ENCODE results near the gene FYTTD1. TPM values are rescaled to one million over a fixed set of nuclear protein-coding genes. Genes with fewer than 3 reads are reported as not detected.
"Not testable (repeated sequence)": the region's sequence is repeated elsewhere in the genome, so short reads cannot be mapped to it uniquely, and the experiment has no call there.

Gene FYTTD1
- total and polyA plus RNA-seq, 4 donors: 25.4 to 58.6 (median 40.7) TPM

GRCh38 chr3:197714251-197714650 lies 35.4 kb upstream of the FYTTD1 start:
- no peak for DNase-seq
- Histone ChIP-seq H3K27ac (ENCODE audit: low read depth in 1 of 2, low read length in 2 of 2) (no peak overlapping the region), H3K9me3 (ENCODE audit: control insufficient read depth, low read length) (no peaks in the 10 kb centered on the region), H3K4me3 (ENCODE audit: low read length in 2 of 2) (no peak overlapping the region), H3K4me1 (ENCODE audit: control insufficient read depth in 1 of 2, insufficient read depth in 2 of 2, low read length in 2 of 2) (peaks cover 0 to 2% of the 10 kb centered on the region in 2 donors), H3K36me3 (ENCODE audit: control insufficient read depth in 1 of 2, insufficient read depth in 2 of 2, low read length in 1 of 2) (no peaks in the 10 kb centered on the region), H3K27me3 (ENCODE audit: control insufficient read depth in 1 of 2, insufficient read depth in 2 of 2, low read length in 1 of 2) (no peaks in the 10 kb centered on the region)
- intact Hi-C loops (cut with DNase I): loop anchor here in 1 of 2 donors (5.0 kb wide), 1 partner anchor 33 kb away; the partner anchor contains the start of gene FYTTD1
- no peak for ATAC-seq (ENCODE audit: low FRiP score)
- WGBS, 2 donors: 95 to 96% methylated on average over 4 of the region's 4 CpGs

- Histone ChIP-seq H3K27ac (ENCODE audit: low read depth in 1 of 2, low read length in 2 of 2) (no peak overlapping the region), H3K4me1 (ENCODE audit: control insufficient read depth in 1 of 2, insufficient read depth in 2 of 2, low read length in 2 of 2) (no peaks in the 10 kb centered on the region), H3K36me3 (ENCODE audit: control insufficient read depth in 1 of 2, insufficient read depth in 2 of 2, low read length in 1 of 2) (no peaks in the 10 kb centered on the region), H3K4me3 (ENCODE audit: low read length in 2 of 2) (no peak overlapping the region), H3K9me3 (ENCODE audit: control insufficient read depth, low read length) (no peaks in the 10 kb centered on the region), H3K27me3 (ENCODE audit: control insufficient read depth in 1 of 2, insufficient read depth in 2 of 2, low read length in 1 of 2) (no peaks in the 10 kb centered on the region)
- no peak for DNase-seq
- WGBS, 2 donors: 69 to 72% methylated on average over 8 of the region's 8 CpGs
- intact Hi-C loops (cut with DNase I): no loop called here
- no peak for ATAC-seq (ENCODE audit: low FRiP score)
Measured at GRCh38 chr3:197718891-197719290, 30.8 kb upstream of the FYTTD1 start.

GRCh38 chr3:197720694-197721093 lies 29.0 kb upstream of the FYTTD1 start:
- 95 to 96% methylated on average over 10 of the region's 10 CpGs for WGBS, 2 donors
- intact Hi-C loops (cut with DNase I): no loop called here
- no peaks in the 10 kb centered on the region for H3K27me3 ChIP-seq (ENCODE audit: control insufficient read depth in 1 of 2, insufficient read depth in 2 of 2, low read length in 1 of 2)
- H3K4me1 ChIP-seq (ENCODE audit: control insufficient read depth in 1 of 2, insufficient read depth in 2 of 2, low read length in 2 of 2): no peaks in the 10 kb centered on the region
- no peaks in the 10 kb centered on the region for H3K9me3 ChIP-seq (ENCODE audit: control insufficient read depth, low read length)
- H3K27ac ChIP-seq (ENCODE audit: low read depth in 1 of 2, low read length in 2 of 2): no peak overlapping the region
- ATAC-seq (ENCODE audit: low FRiP score) (no peak), DNase-seq (no peak)
- no peak overlapping the region for H3K4me3 ChIP-seq (ENCODE audit: low read length in 2 of 2)
- H3K36me3 ChIP-seq (ENCODE audit: control insufficient read depth in 1 of 2, insufficient read depth in 2 of 2, low read length in 1 of 2): no peaks in the 10 kb centered on the region

GRCh38 chr3:197722734-197723133 lies 26.9 kb upstream of the FYTTD1 start:
- intact Hi-C loops (cut with DNase I): no loop called here
- no peaks in the 10 kb centered on the region for H3K9me3 ChIP-seq (ENCODE audit: control insufficient read depth, low read length)
- H3K36me3 ChIP-seq (ENCODE audit: control insufficient read depth in 1 of 2, insufficient read depth in 2 of 2, low read length in 1 of 2): no peaks in the 10 kb centered on the region
- H3K4me1 ChIP-seq (ENCODE audit: control insufficient read depth in 1 of 2, insufficient read depth in 2 of 2, low read length in 2 of 2): no peaks in the 10 kb centered on the region
- no peak for ATAC-seq (ENCODE audit: low FRiP score)
- 99% methylated on average over 2 of the region's 2 CpGs for WGBS, 2 donors
- H3K4me3 ChIP-seq (ENCODE audit: low read length in 2 of 2): no peak overlapping the region
- H3K27me3 ChIP-seq (ENCODE audit: control insufficient read depth in 1 of 2, insufficient read depth in 2 of 2, low read length in 1 of 2): no peaks in the 10 kb centered on the region
- no peak overlapping the region for H3K27ac ChIP-seq (ENCODE audit: low read depth in 1 of 2, low read length in 2 of 2)
- no peak for DNase-seq

GRCh38 chr3:197727878-197728277 lies 21.8 kb upstream of the FYTTD1 start:
- 93 to 96% methylated on average over 3 of the region's 3 CpGs for WGBS, 2 donors
- H3K4me3 ChIP-seq (ENCODE audit: low read length in 2 of 2); H3K27ac ChIP-seq (ENCODE audit: low read depth in 1 of 2, low read length in 2 of 2); H3K4me1 ChIP-seq (ENCODE audit: control insufficient read depth in 1 of 2, insufficient read depth in 2 of 2, low read length in 2 of 2); intact Hi-C loops (cut with DNase I); H3K27me3 ChIP-seq (ENCODE audit: control insufficient read depth in 1 of 2, insufficient read depth in 2 of 2, low read length in 1 of 2); H3K9me3 ChIP-seq (ENCODE audit: control insufficient read depth, low read length); DNase-seq; ATAC-seq (ENCODE audit: low FRiP score); H3K36me3 ChIP-seq (ENCODE audit: control insufficient read depth in 1 of 2, insufficient read depth in 2 of 2, low read length in 1 of 2): not testable (repeated sequence)

GRCh38 chr3:197728487-197728886 lies 21.2 kb upstream of the FYTTD1 start:
- Histone ChIP-seq H3K27ac (ENCODE audit: low read depth in 1 of 2, low read length in 2 of 2) (no peak overlapping the region), H3K27me3 (ENCODE audit: control insufficient read depth in 1 of 2, insufficient read depth in 2 of 2, low read length in 1 of 2) (no peaks in the 10 kb centered on the region), H3K9me3 (ENCODE audit: control insufficient read depth, low read length) (no peaks in the 10 kb centered on the region), H3K36me3 (ENCODE audit: control insufficient read depth in 1 of 2, insufficient read depth in 2 of 2, low read length in 1 of 2) (no peaks in the 10 kb centered on the region), H3K4me3 (ENCODE audit: low read length in 2 of 2) (no peak overlapping the region), H3K4me1 (ENCODE audit: control insufficient read depth in 1 of 2, insufficient read depth in 2 of 2, low read length in 2 of 2) (peaks cover 0 to 3% of the 10 kb centered on the region in 2 donors)
- intact Hi-C loops (cut with DNase I): no loop called here
- WGBS, 2 donors: 86 to 90% methylated on average over 8 of the region's 8 CpGs
- no peak for DNase-seq
- no peak for ATAC-seq (ENCODE audit: low FRiP score)

GRCh38 chr3:197730200-197730599 lies 19.5 kb upstream of the FYTTD1 start:
- WGBS, 2 donors: 26 to 31% methylated on average over 2 of the region's 2 CpGs
- no peak for ATAC-seq (ENCODE audit: low FRiP score)
- intact Hi-C loops (cut with DNase I): no loop called here

GRCh38 chr3:197730770-197731169 lies 18.9 kb upstream of the FYTTD1 start:
- 97 to 100% methylated on average over 2 of the region's 5 CpGs for WGBS, 2 donors
- H3K4me1 ChIP-seq (ENCODE audit: control insufficient read depth in 1 of 2, insufficient read depth in 2 of 2, low read length in 2 of 2); DNase-seq; H3K27me3 ChIP-seq (ENCODE audit: control insufficient read depth in 1 of 2, insufficient read depth in 2 of 2, low read length in 1 of 2); H3K27ac ChIP-seq (ENCODE audit: low read depth in 1 of 2, low read length in 2 of 2); H3K9me3 ChIP-seq (ENCODE audit: control insufficient read depth, low read length); H3K36me3 ChIP-seq (ENCODE audit: control insufficient read depth in 1 of 2, insufficient read depth in 2 of 2, low read length in 1 of 2); H3K4me3 ChIP-seq (ENCODE audit: low read length in 2 of 2); intact Hi-C loops (cut with DNase I); ATAC-seq (ENCODE audit: low FRiP score): not testable (repeated sequence)

More at GRCh38 chr3:197730200-197730599, 19.5 kb upstream of the FYTTD1 start:
- no peak for DNase-seq
- Histone ChIP-seq H3K4me3 (ENCODE audit: low read length in 2 of 2) (no peak overlapping the region), H3K9me3 (ENCODE audit: control insufficient read depth, low read length) (no peaks in the 10 kb centered on the region), H3K27ac (ENCODE audit: low read depth in 1 of 2, low read length in 2 of 2) (no peak overlapping the region), H3K27me3 (ENCODE audit: control insufficient read depth in 1 of 2, insufficient read depth in 2 of 2, low read length in 1 of 2) (no peaks in the 10 kb centered on the region), H3K36me3 (ENCODE audit: control insufficient read depth in 1 of 2, insufficient read depth in 2 of 2, low read length in 1 of 2) (no peaks in the 10 kb centered on the region), H3K4me1 (ENCODE audit: control insufficient read depth in 1 of 2, insufficient read depth in 2 of 2, low read length in 2 of 2) (peaks cover 0 to 3% of the 10 kb centered on the region in 2 donors)

GRCh38 chr3:197731483-197731882 lies 18.2 kb upstream of the FYTTD1 start:
- H3K27me3 ChIP-seq (ENCODE audit: control insufficient read depth in 1 of 2, insufficient read depth in 2 of 2, low read length in 1 of 2); H3K4me1 ChIP-seq (ENCODE audit: control insufficient read depth in 1 of 2, insufficient read depth in 2 of 2, low read length in 2 of 2); ATAC-seq (ENCODE audit: low FRiP score); H3K4me3 ChIP-seq (ENCODE audit: low read length in 2 of 2); H3K36me3 ChIP-seq (ENCODE audit: control insufficient read depth in 1 of 2, insufficient read depth in 2 of 2, low read length in 1 of 2); DNase-seq; H3K9me3 ChIP-seq (ENCODE audit: control insufficient read depth, low read length); H3K27ac ChIP-seq (ENCODE audit: low read depth in 1 of 2, low read length in 2 of 2); intact Hi-C loops (cut with DNase I): not testable (repeated sequence)
- 95% methylated on average over 10 to 27 of the region's 27 CpGs for WGBS, 2 donors
